HepG2 (cell line): ENCODE data around the gene NDUFV1. TPM values are rescaled to one million over a fixed set of nuclear protein-coding genes. Genes with fewer than 3 reads are reported as not detected.
A peak's percentile ranks its signal among the peaks of the same experiment; 100 is the strongest.

Experiments
- DR1 ChIP-seq: sonication (generic); formaldehyde crosslinking; IDR thresholded peaks from 2 replicates; pipeline ENCODE4 v1.8.0; 2021; ENCODE audit warnings: mild to moderate bottlenecking, missing genetic modification reagents, inconsistent platforms
- HNF1A ChIP-seq, 2 experiments: sonication (generic) in 1 of 2; formaldehyde crosslinking in 1 of 2; IDR thresholded peaks; 2 replicates each; pipeline versions ENCODE4 v1.4.0 to v1.6.1; 2016 to 2020; ENCODE audit warnings: borderline replicate concordance in 1 of 2, low read depth in 1 of 2, mild to moderate bottlenecking in 1 of 2, missing genetic modification reagents in 1 of 2
- HNF4G ChIP-seq, 2 experiments: sonication (generic) in 1 of 2; formaldehyde crosslinking in 1 of 2; IDR thresholded peaks; 2 replicates each; pipeline versions ENCODE4 v1.4.0 to v1.6.1; 2011 to 2020; ENCODE audit warnings: borderline replicate concordance in 2 of 2, low read depth in 2 of 2, mild to moderate bottlenecking in 2 of 2, low read length in 1 of 2, missing genetic modification reagents in 1 of 2, moderate library complexity in 1 of 2
- MYPOP ChIP-seq: sonication (generic); formaldehyde crosslinking; IDR thresholded peaks from 2 replicates; pipeline ENCODE4 v1.8.1; 2023; ENCODE audit warnings: mild to moderate bottlenecking, moderate library complexity, missing genetic modification reagents
- TBX2 ChIP-seq: sonication (generic); formaldehyde crosslinking; IDR thresholded peaks from 2 replicates; pipeline ENCODE4 v1.5.0; 2020; ENCODE audit warnings: missing genetic modification reagents, mild to moderate bottlenecking, borderline replicate concordance
- ZBTB40 ChIP-seq, 2 experiments: fragments of 450-650 bp in 1 of 2; sonication (generic) in 1 of 2; formaldehyde crosslinking in 1 of 2; IDR thresholded peaks; 2 replicates each; pipeline versions ENCODE4 v1.6.1 to v1.8.0; 2016 to 2022; ENCODE audit warnings: antibody characterized with exemption in 1 of 2, mild to moderate bottlenecking in 1 of 2, missing genetic modification reagents in 1 of 2
- ZEB1 ChIP-seq: IDR thresholded peaks from 2 replicates; pipeline ENCODE4 v1.6.1; 2012; ENCODE audit warnings: mild to moderate bottlenecking, low read depth, inconsistent platforms; ENCODE audit not compliant: insufficient replicate concordance
- ZNF256 ChIP-seq: sonication (generic); formaldehyde crosslinking; conservative IDR thresholded peaks from 2 replicates; pipeline ENCODE4 v1.4.0; 2020; ENCODE audit warnings: missing genetic modification reagents
- ZNF431 ChIP-seq: sonication (generic); formaldehyde crosslinking; IDR thresholded peaks from 2 replicates; pipeline ENCODE4 v1.9.0; 2022; ENCODE audit warnings: missing genetic modification reagents, low read depth, mild to moderate bottlenecking, borderline replicate concordance
- polyA plus RNA-seq, 8 experiments: library from polyadenylated mRNA; depleted of rRNA in 3 of 8; stranded (reverse) in 7 of 8; unstranded in 1 of 8; fragments of >200 nt; fragmentation: Illumina TruSeq in 4 of 8; extraction: Trizol in 4 of 8; gene quantifications; 2 replicates each; pipeline versions ENCODE4 v1.2.1 to v1.2.3, GENCODE V29; 2011 to 2016; ENCODE audit warnings: low read depth in 4 of 8, missing spikeins in 1 of 8, mixed read lengths in 1 of 8; ENCODE audit not compliant: insufficient read depth in 1 of 8
- total RNA-seq, 5 experiments: library from RNA; depleted of rRNA; stranded (reverse); fragments of >200 nt; fragmentation: Illumina TruSeq; extraction: Trizol; gene quantifications; 2 replicates each; pipeline ENCODE4 v1.2.3, GENCODE V29; 2016; ENCODE audit warnings: low read depth in 1 of 5

The NDUFV1 gene
- total and polyA plus RNA-seq, 2 of the 13 experiments (the other 11 are each of a cell fraction or from before 2014, with no cell fraction given): 88.9 to 137 TPM

GRCh38 chr11:67606492-67607295 lies at the start of gene NDUFV1 (continued):
- TF ChIP-seq ZNF431 (CRISPR knock-in tag): no peak
- TF ChIP-seq MYPOP: peak; percentile 96
- no peak; the same call in 1 of the 2 replicates for TF ChIP-seq DR1
- TF ChIP-seq HNF1A (IDR thresholded peaks at IDR 0.05; ENCODE audit: low read depth): no peak
- peak; percentile 74; the same call in 1 of the 2 replicates for TF ChIP-seq HNF1A (CRISPR knock-in tag; IDR thresholded peaks at IDR 0.05; ENCODE audit: borderline replicate concordance)
- TF ChIP-seq ZBTB40 (IDR thresholded peaks at IDR 0.05): no peak
- TF ChIP-seq ZBTB40 (CRISPR knock-in tag; IDR thresholded peaks at IDR 0.05): peak; percentile 92; the same call in 1 of the 2 replicates
- TF ChIP-seq ZEB1: no peak
- peak; percentile 89 for TF ChIP-seq TBX2 (CRISPR knock-in tag)
- TF ChIP-seq ZNF256 (CRISPR knock-in tag): no peak
- TF ChIP-seq HNF4G (IDR thresholded peaks at IDR 0.05; ENCODE audit: borderline replicate concordance, low read depth, low read length): no peak
- TF ChIP-seq HNF4G (CRISPR knock-in tag; IDR thresholded peaks at IDR 0.05; ENCODE audit: borderline replicate concordance, low read depth): no peak
